ENCODE measurements around the gene PLD1.
"Not testable (repeated sequence)": the region's sequence is repeated elsewhere in the genome, so short reads cannot be mapped to it uniquely, and the experiment has no call there.

PLD1 gene, protein sequence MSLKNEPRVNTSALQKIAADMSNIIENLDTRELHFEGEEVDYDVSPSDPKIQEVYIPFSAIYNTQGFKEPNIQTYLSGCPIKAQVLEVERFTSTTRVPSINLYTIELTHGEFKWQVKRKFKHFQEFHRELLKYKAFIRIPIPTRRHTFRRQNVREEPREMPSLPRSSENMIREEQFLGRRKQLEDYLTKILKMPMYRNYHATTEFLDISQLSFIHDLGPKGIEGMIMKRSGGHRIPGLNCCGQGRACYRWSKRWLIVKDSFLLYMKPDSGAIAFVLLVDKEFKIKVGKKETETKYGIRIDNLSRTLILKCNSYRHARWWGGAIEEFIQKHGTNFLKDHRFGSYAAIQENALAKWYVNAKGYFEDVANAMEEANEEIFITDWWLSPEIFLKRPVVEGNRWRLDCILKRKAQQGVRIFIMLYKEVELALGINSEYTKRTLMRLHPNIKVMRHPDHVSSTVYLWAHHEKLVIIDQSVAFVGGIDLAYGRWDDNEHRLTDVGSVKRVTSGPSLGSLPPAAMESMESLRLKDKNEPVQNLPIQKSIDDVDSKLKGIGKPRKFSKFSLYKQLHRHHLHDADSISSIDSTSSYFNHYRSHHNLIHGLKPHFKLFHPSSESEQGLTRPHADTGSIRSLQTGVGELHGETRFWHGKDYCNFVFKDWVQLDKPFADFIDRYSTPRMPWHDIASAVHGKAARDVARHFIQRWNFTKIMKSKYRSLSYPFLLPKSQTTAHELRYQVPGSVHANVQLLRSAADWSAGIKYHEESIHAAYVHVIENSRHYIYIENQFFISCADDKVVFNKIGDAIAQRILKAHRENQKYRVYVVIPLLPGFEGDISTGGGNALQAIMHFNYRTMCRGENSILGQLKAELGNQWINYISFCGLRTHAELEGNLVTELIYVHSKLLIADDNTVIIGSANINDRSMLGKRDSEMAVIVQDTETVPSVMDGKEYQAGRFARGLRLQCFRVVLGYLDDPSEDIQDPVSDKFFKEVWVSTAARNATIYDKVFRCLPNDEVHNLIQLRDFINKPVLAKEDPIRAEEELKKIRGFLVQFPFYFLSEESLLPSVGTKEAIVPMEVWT

DNA sequence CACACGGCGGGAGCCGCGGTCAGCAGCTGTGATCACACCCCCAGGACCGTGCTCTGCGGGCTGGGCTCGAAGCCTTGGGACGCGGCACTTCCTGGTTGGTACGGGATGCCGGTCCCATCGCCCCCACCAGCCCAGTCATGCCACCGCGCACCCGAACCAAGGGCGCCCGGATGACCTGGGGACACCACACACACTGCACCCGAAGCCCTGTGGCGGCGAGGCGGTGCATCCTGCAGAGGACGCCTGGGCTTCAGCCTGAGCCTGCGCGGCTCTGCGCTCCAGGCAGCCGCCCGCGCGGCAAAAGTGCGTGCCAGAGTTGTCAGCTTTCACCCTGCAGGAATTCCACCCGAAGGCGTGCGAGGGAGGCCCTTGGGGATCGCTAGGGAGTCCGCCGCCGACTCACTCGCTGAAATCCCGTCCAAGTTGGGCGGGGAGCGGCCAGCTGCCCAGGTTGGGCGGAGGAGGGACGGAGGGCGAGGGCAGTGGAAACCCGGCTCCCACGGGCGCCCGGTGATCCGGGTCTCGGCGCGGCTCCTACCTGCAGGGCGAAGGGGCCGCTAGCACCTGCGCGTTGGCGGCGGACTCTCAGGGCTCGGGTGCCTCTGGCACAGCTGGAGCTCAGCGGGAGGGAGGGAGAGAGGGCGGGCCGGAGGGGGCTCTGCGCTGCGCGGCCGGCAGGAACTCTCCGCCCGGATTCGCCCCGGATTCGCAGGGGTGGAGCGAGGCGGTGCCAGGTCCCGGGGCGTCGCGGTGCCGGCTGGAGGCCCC, at the start of gene PLD1:
PLD1 (minus strand) TSS at position 623 of the 768 bp plus-strand sequence. CDS start 72,432 bp downstream, outside the sequence.
- peak; percentile 50 to 74 for DNase-seq

DNA sequence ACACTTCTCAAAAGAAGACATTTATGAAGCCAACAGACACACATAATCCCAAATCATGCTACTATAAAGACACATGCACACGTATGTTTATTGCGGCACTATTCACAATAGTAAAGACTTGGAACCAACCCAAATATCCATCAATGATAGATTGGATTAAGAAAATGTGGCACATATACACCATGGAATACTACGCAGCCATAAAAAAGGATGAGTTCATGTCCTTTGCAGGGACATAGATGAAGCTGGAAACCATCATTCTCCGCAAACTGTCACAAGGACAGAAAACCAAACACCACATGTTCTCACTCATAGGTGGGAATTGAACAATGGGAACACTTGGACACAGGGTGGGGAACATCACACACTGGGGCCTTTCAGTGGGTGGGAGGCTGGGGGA, 48.5 kb upstream of the PLD1 start:
- DNase-seq = not testable (repeated sequence)

DNA sequence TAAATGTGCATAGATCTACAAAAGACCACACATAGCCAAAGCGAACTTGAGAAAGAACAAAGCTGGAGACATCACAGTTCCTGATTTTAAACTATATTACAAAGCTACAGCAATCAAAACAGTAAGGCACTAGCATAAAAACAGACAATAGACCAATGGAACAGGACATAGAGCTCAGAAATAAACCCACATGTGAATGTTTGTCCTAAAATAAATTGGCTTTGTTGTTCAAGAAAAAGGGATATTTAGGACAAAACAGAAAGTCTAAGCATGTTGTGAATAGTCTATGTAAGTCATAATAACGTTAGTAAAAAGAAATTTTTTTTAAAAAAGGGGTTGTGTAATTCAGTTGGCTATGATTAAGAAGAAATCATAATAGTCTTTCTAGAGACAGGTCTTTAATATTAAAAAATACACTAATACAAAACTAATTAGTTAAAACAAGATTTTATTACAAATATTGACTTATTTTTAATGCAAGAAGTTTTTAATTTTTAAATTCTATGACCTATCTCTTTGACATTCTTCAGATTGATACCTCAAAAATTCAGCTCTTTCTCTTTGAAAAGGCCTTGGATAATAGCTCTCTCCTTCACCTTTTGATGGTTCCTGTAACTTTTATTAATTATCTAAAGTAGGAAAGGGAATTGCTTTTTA, 44.5 kb upstream of the PLD1 start:
- no peak for DNase-seq

DNA sequence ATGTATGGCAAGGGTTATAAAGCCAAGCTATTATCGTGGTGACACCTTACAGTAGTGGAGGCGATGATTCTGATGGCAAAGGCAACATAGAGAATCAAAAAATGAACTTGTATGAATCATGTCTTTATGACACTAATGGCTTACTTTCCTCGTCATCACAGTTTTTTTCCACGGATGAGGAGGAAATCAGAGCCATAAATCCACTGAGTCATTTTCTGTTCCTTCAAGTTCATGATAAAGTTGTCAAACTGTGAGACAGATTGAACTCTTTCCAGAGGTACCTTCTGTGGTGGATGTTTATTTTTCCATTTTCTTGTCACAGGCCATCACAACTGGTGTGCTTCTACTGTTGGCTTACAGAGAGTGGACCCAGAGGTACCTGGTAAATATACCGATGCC, 41.4 kb upstream of the PLD1 start:
- DNase-seq = no peak

DNA sequence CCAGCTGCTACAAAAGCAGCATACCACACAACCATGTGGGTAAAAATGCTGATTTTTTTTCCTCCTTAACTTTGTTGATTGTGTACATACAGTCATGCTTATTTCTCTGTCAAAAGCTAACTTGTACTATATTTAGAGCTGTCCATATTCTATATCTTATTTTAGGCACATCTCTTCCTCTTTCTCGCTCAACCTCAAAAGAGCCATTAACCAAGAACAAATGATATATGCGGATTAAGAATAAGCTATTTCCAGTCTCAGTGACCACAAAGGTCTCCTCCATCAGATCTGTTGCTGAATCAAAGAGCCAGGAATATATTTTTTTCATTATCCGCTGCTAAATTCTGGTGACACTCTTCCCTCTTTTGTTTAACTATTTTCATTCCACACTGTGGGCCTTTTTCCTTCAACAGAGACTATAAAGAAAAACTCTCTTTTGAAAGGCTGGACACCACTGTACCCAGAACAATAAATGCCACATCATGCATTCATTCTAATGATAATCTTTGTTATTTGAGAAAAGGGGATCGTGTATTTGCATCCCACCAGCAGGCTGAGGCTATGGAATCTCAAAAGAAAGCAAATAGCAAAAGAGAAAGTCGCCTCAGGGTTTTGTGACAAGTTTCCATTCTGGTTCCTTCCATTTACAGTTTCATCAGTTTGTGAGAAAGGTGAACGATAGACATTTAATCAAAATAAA, 40.8 kb upstream of the PLD1 start:
- no peak for DNase-seq

DNA sequence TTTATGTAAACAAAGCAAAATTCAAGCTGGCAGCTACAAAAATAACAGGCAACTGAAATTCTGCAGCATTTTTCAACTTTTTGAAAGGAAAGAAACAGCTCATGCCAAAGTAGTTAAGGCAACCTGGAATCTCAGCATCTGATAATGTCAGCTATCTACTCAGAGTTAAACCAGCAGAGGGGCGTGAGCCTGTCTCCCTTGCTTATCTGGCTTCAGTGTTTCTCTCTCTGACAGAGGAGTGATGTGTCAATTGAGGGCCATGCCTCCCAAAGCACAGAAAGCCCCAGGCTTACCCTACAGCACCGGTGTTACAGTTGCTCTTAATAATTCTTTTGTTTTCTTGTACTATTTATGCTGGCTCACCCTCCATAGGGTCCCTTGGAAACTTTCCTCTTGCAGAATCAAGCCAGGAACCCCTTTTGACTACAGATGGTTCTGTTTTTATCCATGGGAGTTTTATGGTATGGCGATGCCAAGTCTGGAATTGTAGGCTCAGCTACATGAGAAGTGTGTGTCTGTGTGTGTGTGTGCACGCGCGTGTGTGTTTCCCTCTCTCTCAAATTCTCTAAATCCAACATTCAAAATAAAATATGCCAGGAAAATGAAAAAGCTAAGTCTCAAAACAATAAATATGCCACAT, 40.2 kb upstream of the PLD1 start:
- no peak for DNase-seq

DNA sequence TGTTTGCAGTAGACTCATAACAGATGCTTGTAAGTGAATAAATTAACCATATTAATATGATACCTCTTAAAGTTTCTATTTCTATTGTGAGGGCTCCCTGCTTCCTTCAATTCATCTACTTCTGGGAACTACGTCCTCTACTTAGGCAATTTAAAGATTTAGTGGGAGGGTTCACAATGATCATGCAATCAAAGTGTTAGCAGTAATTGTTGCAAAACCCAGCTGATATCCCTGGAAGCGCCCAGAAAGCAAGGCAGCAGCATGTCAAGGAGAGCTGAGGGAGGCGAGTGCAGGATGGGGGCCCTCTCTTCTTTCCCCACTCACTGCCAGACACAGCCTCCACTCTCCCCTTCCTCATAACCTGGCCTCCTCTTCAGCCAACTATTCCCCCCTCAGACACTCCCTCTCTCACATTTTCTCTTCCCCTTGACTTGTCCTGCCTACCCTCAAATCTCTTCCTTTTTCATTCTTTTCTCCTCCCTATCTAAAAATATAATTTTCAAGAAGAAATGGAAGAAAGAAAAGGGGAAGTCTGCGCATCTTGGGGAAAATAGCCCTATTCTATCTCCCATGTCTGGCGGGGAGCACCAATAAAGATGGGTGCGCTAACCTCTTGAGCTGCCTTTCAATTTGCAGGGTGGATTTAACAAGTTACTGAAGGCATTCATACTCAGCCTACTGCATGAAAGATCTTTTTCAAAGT, 39.5 kb upstream of the PLD1 start:
- no peak for DNase-seq

DNA sequence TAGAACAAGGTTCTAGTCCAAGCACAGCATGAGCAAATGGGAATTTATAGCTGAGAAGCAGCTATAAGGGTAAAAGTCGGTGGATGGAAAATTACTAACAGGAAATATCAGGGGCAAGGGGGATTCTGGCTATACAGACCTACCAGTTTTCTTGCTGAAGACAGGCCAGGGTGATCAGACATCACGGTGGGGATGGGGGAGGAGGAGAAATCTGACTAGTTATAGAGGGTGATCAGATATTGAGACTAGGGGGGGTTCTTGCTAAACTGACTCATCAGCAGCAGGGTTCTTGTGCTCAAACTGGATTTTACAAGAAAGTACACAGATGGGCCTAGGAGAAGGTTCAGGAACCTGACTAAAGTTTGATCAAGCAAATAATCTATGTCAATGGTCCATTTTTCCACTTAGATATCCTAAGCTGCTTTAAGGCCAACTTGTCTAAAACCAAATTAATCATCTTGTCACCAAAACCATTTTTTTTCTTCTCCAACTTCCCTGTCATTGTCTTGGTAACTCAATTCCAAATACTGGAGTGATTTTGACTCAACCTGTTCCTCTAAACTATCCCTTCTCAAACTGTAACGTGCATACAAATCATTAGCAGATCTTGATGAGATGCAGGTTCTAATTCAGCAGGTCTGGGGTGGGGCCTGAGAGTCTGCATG, 37.4 kb upstream of the PLD1 start:
- no peak for DNase-seq

DNA sequence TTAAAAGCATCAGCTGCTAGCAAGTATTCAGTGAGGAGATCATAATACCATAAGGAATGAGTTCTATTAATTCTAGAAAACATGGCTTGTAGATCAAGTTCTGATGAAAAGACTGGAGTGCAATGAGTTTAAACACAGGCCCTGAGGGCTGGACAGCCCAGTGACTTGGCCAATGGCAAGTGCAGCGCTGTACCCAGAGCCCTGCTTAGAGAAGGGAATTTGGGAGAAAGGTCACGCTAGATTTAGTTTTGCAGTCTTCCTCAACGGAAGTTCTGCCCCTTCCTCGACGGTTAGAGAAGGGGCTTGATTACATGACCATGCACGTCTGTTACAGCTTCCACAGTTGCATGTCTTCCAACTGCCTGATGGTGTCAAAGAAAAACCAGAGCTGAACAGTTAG, 36.9 kb upstream of the PLD1 start:
- no peak for DNase-seq

DNA sequence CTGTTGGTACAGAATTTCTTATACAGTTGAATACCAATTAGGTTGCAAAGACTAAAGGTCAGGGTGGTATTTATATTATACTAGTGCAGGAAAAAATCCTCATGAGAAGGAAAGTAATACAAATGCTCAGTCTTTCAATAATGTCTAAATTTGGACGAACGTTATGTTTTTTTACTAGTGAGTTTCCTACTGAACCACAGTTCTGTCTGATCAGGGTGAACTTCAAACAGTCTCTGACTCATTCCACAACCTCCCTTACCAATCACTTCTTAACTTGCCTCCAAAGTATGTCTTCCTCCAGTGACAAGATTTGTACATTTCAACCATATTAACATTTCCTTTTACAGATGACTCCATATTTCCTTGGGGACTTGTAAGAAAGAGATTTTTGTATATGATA, 36.3 kb upstream of the PLD1 start:
- no peak for DNase-seq

DNA sequence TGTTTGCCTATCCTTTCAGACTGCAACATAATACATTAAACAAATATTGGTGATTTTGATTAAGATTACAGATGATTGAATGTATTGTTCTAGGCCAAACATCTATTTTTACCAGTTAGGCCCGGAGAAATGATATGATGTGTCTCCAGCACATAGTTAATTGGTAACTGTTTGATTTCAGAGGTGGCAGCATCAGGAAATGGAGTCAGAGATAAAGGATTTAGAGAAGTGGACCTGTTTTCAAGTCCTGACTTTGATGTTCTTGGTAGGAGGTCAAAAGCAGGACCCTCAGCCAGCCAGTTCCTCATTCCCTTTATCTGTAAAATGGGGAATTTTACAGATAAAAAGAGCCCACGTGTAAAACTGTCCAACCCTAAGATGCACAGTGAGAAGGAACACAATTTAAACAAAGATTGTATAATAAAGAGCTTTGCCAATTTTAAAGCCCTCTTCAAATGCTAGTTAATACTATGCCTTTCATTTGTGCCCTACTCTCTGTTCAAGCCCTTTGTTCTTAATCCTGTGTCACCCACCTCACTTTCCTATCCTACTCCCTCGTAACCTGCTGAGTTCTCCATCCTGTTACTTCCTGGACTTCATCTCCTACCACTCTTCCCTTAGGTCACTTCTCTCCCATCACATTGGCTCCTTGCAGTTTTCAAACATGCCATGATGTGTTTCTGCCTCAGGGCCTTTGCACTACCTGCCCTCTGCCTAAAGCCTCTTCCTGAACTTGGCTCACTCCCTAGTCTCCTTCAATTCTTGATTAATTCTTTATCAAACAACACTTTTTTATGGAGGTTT, 35.4 kb upstream of the PLD1 start:
- DNase-seq = no peak

DNA sequence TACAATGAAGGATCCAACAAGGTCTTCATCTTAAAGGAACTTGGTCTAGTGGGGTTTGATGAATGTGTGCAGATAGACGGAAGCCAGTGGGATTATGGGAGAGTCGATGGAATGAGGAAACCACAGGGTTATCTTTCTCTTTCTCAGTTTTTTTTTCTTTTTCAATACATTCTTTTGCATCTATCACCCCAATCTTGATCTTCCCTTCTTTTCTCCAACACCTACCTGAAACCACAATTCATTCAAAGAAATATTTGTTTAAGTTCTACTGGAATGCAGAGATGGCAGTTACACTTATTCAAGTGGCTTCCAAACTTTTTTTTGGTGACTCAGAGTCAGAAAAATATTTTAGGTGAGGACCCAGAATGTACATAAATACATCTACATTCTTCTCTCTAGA, 34.6 kb upstream of the PLD1 start:
- DNase-seq = no peak

DNA sequence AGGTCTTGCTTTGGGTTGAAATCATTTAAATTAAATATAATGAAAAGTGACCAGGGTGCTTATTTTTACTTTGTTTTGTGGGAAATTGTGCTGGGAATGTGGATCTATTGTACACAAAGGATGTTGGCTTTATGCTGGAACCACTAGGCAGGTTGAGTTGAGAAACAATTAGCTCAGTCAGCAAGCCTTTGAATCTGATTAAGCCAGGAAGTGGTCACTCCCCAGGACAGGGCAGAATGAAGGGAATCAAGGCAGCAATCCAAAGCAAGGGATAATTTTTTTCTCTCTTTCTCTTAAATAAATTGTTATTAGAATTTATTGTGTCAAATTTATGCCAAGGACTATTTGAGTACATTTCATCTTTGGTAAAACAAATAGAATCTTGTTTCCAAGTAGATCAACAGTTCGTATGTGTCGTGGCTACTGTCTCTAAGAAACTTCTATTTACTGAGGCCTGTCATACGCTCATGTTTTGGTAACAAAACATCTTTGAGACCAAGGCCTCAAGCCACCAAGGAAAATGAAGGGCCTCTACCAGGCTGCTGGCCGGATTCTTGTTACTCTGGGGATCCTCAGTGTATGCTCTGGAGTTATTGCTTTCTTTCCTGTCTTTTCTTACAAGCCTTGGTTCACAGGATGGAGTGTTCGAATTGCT, 32.7 kb upstream of the PLD1 start, which contains the start of gene TMEM212:
TMEM212 (plus strand) TSS at position 486 of the 655 bp plus-strand sequence; CDS start at position 521, 35 bp downstream.
- DNase-seq = no peak

DNA sequence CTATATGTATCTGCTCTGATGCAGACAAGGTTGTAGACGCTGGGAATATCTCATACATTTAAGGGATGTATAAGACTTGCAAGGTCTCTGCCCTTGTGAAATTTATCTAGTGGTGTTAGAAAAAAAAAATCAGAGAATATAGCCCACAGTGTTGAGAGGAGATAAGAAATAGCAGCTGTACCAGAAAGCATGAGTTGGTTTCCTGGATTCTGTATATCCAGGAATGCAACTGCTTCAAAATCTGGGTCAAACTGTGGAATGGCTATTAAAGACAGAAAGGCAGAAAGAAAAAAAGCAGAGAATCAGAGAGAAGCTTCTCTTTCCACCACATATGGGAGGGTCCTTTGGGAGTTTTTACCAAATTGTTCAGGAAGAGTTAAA, 31.3 kb upstream of the PLD1 start:
- DNase-seq = no peak

DNA sequence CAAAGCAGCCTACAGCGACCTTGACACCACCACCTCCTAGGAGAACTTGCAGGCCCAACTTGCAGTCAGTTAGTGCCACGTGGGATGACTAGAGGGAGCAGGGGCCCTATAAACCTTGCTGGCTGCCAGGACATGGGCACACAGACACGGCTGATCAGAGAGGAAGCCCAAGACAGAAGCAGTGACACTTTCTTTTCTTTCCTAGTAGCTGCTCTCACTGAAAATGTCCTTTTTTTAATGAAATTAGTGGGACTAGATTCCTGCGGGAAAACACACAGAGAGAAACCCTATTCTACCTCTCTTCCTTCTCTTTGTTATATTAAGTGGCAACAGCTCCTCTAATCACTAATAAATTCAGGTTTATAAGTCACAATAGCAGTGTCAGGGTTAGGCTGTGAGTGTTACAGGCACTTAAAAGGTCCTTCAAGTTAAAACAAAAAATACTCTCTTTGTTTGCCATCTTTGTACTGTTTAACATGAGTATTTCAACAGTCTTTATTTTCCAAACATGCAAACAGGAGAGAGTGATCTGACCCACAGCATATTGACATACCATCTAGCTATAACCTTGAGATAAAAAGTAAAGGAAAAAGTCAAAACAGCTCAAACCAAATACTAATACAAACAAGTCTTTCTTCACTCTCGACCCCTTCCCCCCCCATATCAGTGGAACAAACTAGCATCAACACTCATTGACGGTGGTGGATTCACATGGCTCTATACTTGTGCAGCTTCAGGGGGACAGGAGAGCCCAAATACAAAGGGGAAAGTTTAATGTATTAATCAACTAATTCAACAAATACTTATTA, 30.7 kb upstream of the PLD1 start:
- no peak for DNase-seq

DNA sequence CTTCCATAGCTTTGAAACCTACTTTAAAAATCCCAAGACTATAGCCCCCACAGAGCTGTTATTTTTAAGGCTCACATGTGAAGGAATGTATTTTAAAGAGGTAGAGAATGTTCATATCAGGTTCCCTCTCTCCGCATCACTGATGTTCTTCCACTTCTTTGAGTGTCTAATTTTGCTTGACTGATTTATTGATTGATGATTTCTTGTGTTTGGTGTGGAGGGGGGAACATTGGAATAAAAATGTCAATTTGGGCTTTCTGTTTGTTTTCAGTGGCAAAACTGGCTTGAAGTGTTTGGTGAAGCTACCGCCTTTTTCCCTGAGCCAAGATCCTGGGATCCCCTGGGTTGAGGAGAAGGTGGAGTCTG, 30.1 kb upstream of the PLD1 start:
- DNase-seq = no peak

DNA sequence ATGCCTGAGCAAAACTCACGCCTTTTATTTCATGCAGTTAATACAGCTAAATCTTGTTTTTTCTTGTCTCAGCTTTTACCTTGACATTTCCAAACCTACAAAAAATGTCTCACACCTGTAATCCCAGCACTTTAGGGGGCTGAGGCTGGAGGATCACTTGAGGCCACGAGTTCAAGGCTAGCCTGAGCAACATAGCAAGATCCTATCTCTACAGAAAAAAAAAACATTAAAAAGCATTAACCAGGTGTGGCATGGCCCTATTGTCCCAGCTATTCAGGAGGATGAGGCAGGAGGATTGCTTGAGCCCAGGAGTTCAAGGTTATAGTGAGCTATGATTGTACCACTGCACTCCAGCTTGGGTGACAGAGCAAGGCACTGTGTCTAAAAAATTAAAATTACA, 29.0 kb upstream of the PLD1 start:
- DNase-seq = no peak
